Ascending aorta (tissue), 2 donors: ENCODE results near the gene DUS3L. TPM values are rescaled to one million over a fixed set of nuclear protein-coding genes. Genes with fewer than 3 reads are reported as not detected.

Experiments
- DNase-seq, 2 donors: peaks; one replicate each; pipeline ENCODE4 v3.0.0-alpha.2; 2019; ENCODE audit warnings: low spot score in 2 of 2
- H3K27ac ChIP-seq, 2 donors: fragments of 200-600 bp; sonication (generic); one replicate each; pipeline ENCODE4 v1.5.1; 2016 to 2017; ENCODE audit warnings: mild to moderate bottlenecking in 1 of 2
- H3K27me3 ChIP-seq: fragments of 200-600 bp; sonication (generic); one replicate; pipeline ENCODE4 v1.5.1; 2017
- H3K36me3 ChIP-seq, 2 donors: fragments of 200-600 bp; sonication (generic); one replicate each; pipeline ENCODE4 v1.5.1; 2016
- H3K4me1 ChIP-seq, 2 donors: fragments of 200-600 bp; sonication (generic); one replicate each; pipeline ENCODE4 v1.5.1; 2016 to 2017; ENCODE audit warnings: mild to moderate bottlenecking in 1 of 2
- H3K4me3 ChIP-seq, 2 donors: fragments of 200-600 bp; sonication (generic); one replicate each; pipeline ENCODE4 v1.5.1; 2016 to 2017; ENCODE audit warnings: mild to moderate bottlenecking in 1 of 2
- H3K9me3 ChIP-seq, 2 donors: fragments of 200-600 bp; sonication (generic); one replicate each; pipeline ENCODE4 v1.5.1; 2016
- CTCF ChIP-seq, 3 experiments: fragments of 200-600 bp in 2 of 3; fragments of 450-650 bp in 1 of 3; sonication (generic) in 2 of 3; IDR thresholded peaks; one replicate each; pipeline ENCODE4 v1.5.1; 2016 to 2019; ENCODE audit warnings: antibody characterized with exemption in 3 of 3, mild to moderate bottlenecking in 1 of 3, moderate library complexity in 1 of 3
- intact Hi-C: fragments of 100-400 bp; cut with DNase I; formaldehyde crosslinking; loops from one replicate; pipeline ENCODE4 v1.15.1; 2023
- total RNA-seq: library from RNA; depleted of rRNA; stranded (reverse); fragments of >200 nt; gene quantifications from one replicate; pipeline ENCODE4 v1.1.0, GENCODE V29; 2016

The DUS3L gene
- total RNA-seq, 1 donor from 2014 or later: 13.1 TPM

- H3K9me3 ChIP-seq: no peaks in the 10 kb centered on the region
- intact Hi-C loops: no loop called here
- no peaks in the 10 kb centered on the region for H3K27me3 ChIP-seq
- no peak for TF ChIP-seq CTCF (IDR thresholded peaks at IDR 0.05)
- H3K36me3 ChIP-seq: no peaks in the 10 kb centered on the region
- no peaks in the 10 kb centered on the region for H3K4me1 ChIP-seq
- no peak overlapping the region for H3K27ac ChIP-seq
- no peak overlapping the region for H3K4me3 ChIP-seq
- no peak for DNase-seq
Observed at GRCh38 chr19:5743630-5744029, 47.3 kb downstream of the DUS3L start.

GRCh38 chr19:5742051-5742450 lies 48.9 kb downstream of the DUS3L start:
- Histone ChIP-seq H3K4me3 (no peak overlapping the region), H3K4me1 (no peaks in the 10 kb centered on the region), H3K9me3 (no peaks in the 10 kb centered on the region), H3K36me3 (no peaks in the 10 kb centered on the region), H3K27me3 (no peaks in the 10 kb centered on the region), H3K27ac (no peak overlapping the region)
- no peak for TF ChIP-seq CTCF (IDR thresholded peaks at IDR 0.05)
- no peak for DNase-seq
- intact Hi-C loops: no loop called here

GRCh38 chr19:5738423-5738822 lies 52.5 kb downstream of the DUS3L start:
- intact Hi-C loops: no loop called here
- H3K4me1 ChIP-seq: no peaks in the 10 kb centered on the region

More at GRCh38 chr19:5738423-5738822, 52.5 kb downstream of the DUS3L start:
- Histone ChIP-seq H3K27me3 (no peaks in the 10 kb centered on the region), H3K9me3 (no peaks in the 10 kb centered on the region), H3K4me3 (no peak overlapping the region), H3K36me3 (no peaks in the 10 kb centered on the region), H3K27ac (no peak overlapping the region)
- DNase-seq: no peak
- TF ChIP-seq CTCF (IDR thresholded peaks at IDR 0.05): no peak

Other genes with a start within 250 kb of the DUS3L start
- gene TINCR, start 223.2 kb downstream of the DUS3L start, total RNA-seq: not detected
- 10.7 TPM for gene SAFB2, start 168.4 kb downstream of the DUS3L start, total RNA-seq
- gene SAFB, start 168.1 kb downstream of the DUS3L start, total RNA-seq: 114 TPM
- 75.6 TPM for gene MICOS13, start 110.6 kb downstream of the DUS3L start, total RNA-seq
- gene HSD11B1L, start 110.1 kb downstream of the DUS3L start, total RNA-seq: 116 TPM
- 885 TPM for gene RPL36, start 100.9 kb downstream of the DUS3L start, total RNA-seq
- gene LONP1, start 71.0 kb downstream of the DUS3L start, total RNA-seq: 60.0 TPM
- gene CATSPERD, start 70.5 kb downstream of the DUS3L start, total RNA-seq: not detected
- 3.5 TPM for gene PRR22, start 6.4 kb downstream of the DUS3L start, total RNA-seq
- 0.85 TPM for gene NRTN, start 13.9 kb upstream of the DUS3L start, total RNA-seq
- not detected for gene FUT6, start 48.5 kb upstream of the DUS3L start, total RNA-seq
- not detected for gene FUT3, start 60.3 kb upstream of the DUS3L start, total RNA-seq
- gene FUT5, start 79.4 kb upstream of the DUS3L start, total RNA-seq: not detected
- 205 TPM for gene NDUFA11, start 112.6 kb upstream of the DUS3L start, total RNA-seq
- gene VMAC, start 113.7 kb upstream of the DUS3L start, total RNA-seq: 15.2 TPM
- gene CAPS, start 123.1 kb upstream of the DUS3L start, total RNA-seq: 8.1 TPM
- 48.0 TPM for gene RANBP3, start 187.0 kb upstream of the DUS3L start, total RNA-seq